ENCODE results near the gene GUCY1A1. TPM values are rescaled to one million over a fixed set of nuclear protein-coding genes. Genes with fewer than 3 reads are reported as not detected.

GUCY1A1 gene
- total and polyA plus RNA-seq, 12 donors: 6.7 to 101 (median 60.2) TPM

- intact Hi-C loops (cut with DNase I): loop anchor here in 1 of 10 donors (10.0 kb wide), 1 partner anchor 89 kb away; no protein-coding TSS in a partner anchor
- H3K4me1 ChIP-seq: peaks cover 0 to 31% (median 11%) of the 10 kb centered on the region in 9 donors
Observed at GRCh38 chr4:155763551-155763950, 96.9 kb downstream of the GUCY1A1 start.

GRCh38 chr4:155765149-155765548 lies 98.5 kb downstream of the GUCY1A1 start:
- Histone ChIP-seq H3K4me1 (peaks cover 0 to 27% (median 9%) of the 10 kb centered on the region in 9 donors), H3K9me3 (no peaks in the 10 kb centered on the region), H3K27ac (no peak overlapping the region), H3K36me3 (peaks cover 0 to 20% (median 0%) of the 10 kb centered on the region in 9 donors), H3K27me3 (peaks cover 0 to 6% (median 0%) of the 10 kb centered on the region in 7 donors), H3K4me3 (no peak overlapping the region)
- WGBS, 2 donors: 64 to 67% methylated on average over 3 of the region's 3 CpGs
- TF ChIP-seq, protein P1, sequence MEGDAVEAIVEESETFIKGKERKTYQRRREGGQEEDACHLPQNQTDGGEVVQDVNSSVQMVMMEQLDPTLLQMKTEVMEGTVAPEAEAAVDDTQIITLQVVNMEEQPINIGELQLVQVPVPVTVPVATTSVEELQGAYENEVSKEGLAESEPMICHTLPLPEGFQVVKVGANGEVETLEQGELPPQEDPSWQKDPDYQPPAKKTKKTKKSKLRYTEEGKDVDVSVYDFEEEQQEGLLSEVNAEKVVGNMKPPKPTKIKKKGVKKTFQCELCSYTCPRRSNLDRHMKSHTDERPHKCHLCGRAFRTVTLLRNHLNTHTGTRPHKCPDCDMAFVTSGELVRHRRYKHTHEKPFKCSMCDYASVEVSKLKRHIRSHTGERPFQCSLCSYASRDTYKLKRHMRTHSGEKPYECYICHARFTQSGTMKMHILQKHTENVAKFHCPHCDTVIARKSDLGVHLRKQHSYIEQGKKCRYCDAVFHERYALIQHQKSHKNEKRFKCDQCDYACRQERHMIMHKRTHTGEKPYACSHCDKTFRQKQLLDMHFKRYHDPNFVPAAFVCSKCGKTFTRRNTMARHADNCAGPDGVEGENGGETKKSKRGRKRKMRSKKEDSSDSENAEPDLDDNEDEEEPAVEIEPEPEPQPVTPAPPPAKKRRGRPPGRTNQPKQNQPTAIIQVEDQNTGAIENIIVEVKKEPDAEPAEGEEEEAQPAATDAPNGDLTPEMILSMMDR (IDR thresholded peaks at IDR 0.05): no peak
- ATAC-seq (no peak), DNase-seq (no peak)
- intact Hi-C loops (cut with DNase I): loop anchor here in 2 of 10 donors (5.0 to 10.0 kb wide), 2 partner anchors 53 to 90 kb away; no protein-coding TSS in a partner anchor

More at GRCh38 chr4:155763551-155763950, 96.9 kb downstream of the GUCY1A1 start:
- no peaks in the 10 kb centered on the region for H3K9me3 ChIP-seq
- peaks cover 0 to 19% (median 0%) of the 10 kb centered on the region in 7 donors for H3K27me3 ChIP-seq
- TF ChIP-seq, protein P1 (IDR thresholded peaks at IDR 0.05): no peak
- no peak for ATAC-seq
- no peak for DNase-seq
- H3K36me3 ChIP-seq: peaks cover 0 to 20% (median 0%) of the 10 kb centered on the region in 9 donors
- H3K4me3 ChIP-seq: no peak overlapping the region
- no peak overlapping the region for H3K27ac ChIP-seq
- WGBS, 2 donors: 88 to 92% methylated on average over 2 of the region's 2 CpGs

- Histone ChIP-seq H3K9me3 (no peaks in the 10 kb centered on the region), H3K4me1 (peaks cover 0 to 18% (median 4%) of the 10 kb centered on the region in 9 donors), H3K36me3 (peaks cover 0 to 20% (median 0%) of the 10 kb centered on the region in 9 donors), H3K27ac (no peak overlapping the region), H3K27me3 (no peaks in the 10 kb centered on the region), H3K4me3 (no peak overlapping the region)
- 70 to 73% methylated on average over 2 of the region's 2 CpGs for WGBS, 2 donors
- DNase-seq: no peak
- TF ChIP-seq, protein P1 (IDR thresholded peaks at IDR 0.05): no peak
- intact Hi-C loops (cut with DNase I): loop anchor here in 2 of 10 donors (5.0 to 10.0 kb wide), 2 partner anchors 54 to 92 kb away; no protein-coding TSS in a partner anchor
- ATAC-seq: no peak
Observed at GRCh38 chr4:155766622-155767021, 100.0 kb downstream of the GUCY1A1 start.

- intact Hi-C loops (cut with DNase I): loop anchor here in 2 of 10 donors (5.0 to 10.0 kb wide), 2 partner anchors 56 to 94 kb away; no protein-coding TSS in a partner anchor
- TF ChIP-seq, protein P1 (IDR thresholded peaks at IDR 0.05): no peak
- no peak for DNase-seq
Observed at GRCh38 chr4:155768370-155768769, 101.7 kb downstream of the GUCY1A1 start.

More at GRCh38 chr4:155768370-155768769, 101.7 kb downstream of the GUCY1A1 start:
- Histone ChIP-seq H3K4me1 (peaks cover 0 to 14% (median 0%) of the 10 kb centered on the region in 9 donors), H3K4me3 (no peak overlapping the region), H3K27ac (no peak overlapping the region), H3K9me3 (no peaks in the 10 kb centered on the region), H3K27me3 (no peaks in the 10 kb centered on the region), H3K36me3 (peaks cover 0 to 20% (median 0%) of the 10 kb centered on the region in 9 donors)
- no peak for ATAC-seq
